Smooth muscle cell (in vitro differentiated cells): Measurements from ENCODE around the gene DLGAP4. TPM values are rescaled to one million over a fixed set of nuclear protein-coding genes. Genes with fewer than 3 reads are reported as not detected.
"Not testable (repeated sequence)": the region's sequence is repeated elsewhere in the genome, so short reads cannot be mapped to it uniquely, and the experiment has no call there.

Source experiments
- DNase-seq: peaks from one replicate; lab custom pipeline; 2025; ENCODE audit not compliant: unreplicated experiment; lab: John Stamatoyannopoulos, UW
- H2AFZ ChIP-seq: fragments of 200-600 bp; sonication (generic); 2 replicates; pipeline ENCODE4 v1.6.0; 2016; ENCODE audit warnings: antibody characterized with exemption, low read depth, mild to moderate bottlenecking
- H3F3A ChIP-seq: fragments of 200-600 bp; sonication (generic); 2 replicates; pipeline ENCODE4 v1.6.0; 2017; ENCODE audit warnings: antibody characterized with exemption, low read depth
- H3K27ac ChIP-seq: fragments of 200-600 bp; sonication (generic); 2 replicates; pipeline ENCODE4 v1.5.1; 2016; ENCODE audit warnings: low read depth, mild to moderate bottlenecking
- H3K27me3 ChIP-seq: fragments of 200-600 bp; sonication (generic); 2 replicates; pipeline ENCODE4 v1.6.1; 2016; ENCODE audit warnings: low read depth, mild to moderate bottlenecking
- H3K36me3 ChIP-seq: fragments of 200-600 bp; sonication (generic); 2 replicates; pipeline ENCODE4 v1.5.1; 2016; ENCODE audit warnings: low read depth
- H3K4me1 ChIP-seq: fragments of 200-600 bp; sonication (generic); 2 replicates; pipeline ENCODE4 v1.5.1; 2016; ENCODE audit warnings: low read depth
- H3K4me2 ChIP-seq: fragments of 200-600 bp; sonication (generic); 2 replicates; pipeline ENCODE4 v1.6.0; 2016; ENCODE audit warnings: mild to moderate bottlenecking
- H3K4me3 ChIP-seq: fragments of 200-600 bp; sonication (generic); 2 replicates; pipeline ENCODE4 v1.5.1; 2016; ENCODE audit warnings: mild to moderate bottlenecking
- H3K79me2 ChIP-seq: fragments of 200-600 bp; sonication (generic); 2 replicates; pipeline ENCODE4 v1.6.0; 2016; ENCODE audit warnings: low read depth, mild to moderate bottlenecking
- H3K9ac ChIP-seq: fragments of 200-600 bp; sonication (generic); 2 replicates; pipeline ENCODE4 v1.6.0; 2016; ENCODE audit warnings: low read depth
- H3K9me3 ChIP-seq: fragments of 200-600 bp; sonication (generic); replicated peaks from 2 replicates; pipeline ENCODE4 v1.5.1; 2016; ENCODE audit warnings: low read depth
- H4K20me1 ChIP-seq: fragments of 200-600 bp; sonication (generic); 2 replicates; pipeline ENCODE4 v1.6.0; 2016; ENCODE audit warnings: low read depth
- WGBS: methylation state at CpG from one replicate; pipeline ENCODE4 v1.1.7; 2016; ENCODE audit warnings: low lambda C conversion rate; 5-methylcytosine and 5-hydroxymethylcytosine counted together
- polyA plus RNA-seq: library from polyadenylated mRNA; unstranded; fragments of >200 nt; fragmentation: Nextera tagmentation; extraction: Ambion mirVana; gene quantifications from 2 replicates; pipeline ENCODE4 v1.2.1, GENCODE V29; 2016
- total RNA-seq: library from RNA; depleted of rRNA; stranded (reverse); fragments of >200 nt; gene quantifications from 2 replicates; pipeline ENCODE4 v1.2.3, GENCODE V29; 2014
- TF ChIP-seq, protein P1 (sequence below): fragments of 200-600 bp; sonication (generic); IDR thresholded peaks from 2 replicates; pipeline ENCODE4 v1.5.1; 2017; ENCODE audit warnings: borderline replicate concordance, mild to moderate bottlenecking, antibody characterized with exemption; ENCODE audit not compliant: insufficient read depth, poor library complexity, severe bottlenecking

Gene DLGAP4
- total and polyA plus RNA-seq, 2 experiments from 2014 or later, result 86.8 to 102 TPM

DNA sequence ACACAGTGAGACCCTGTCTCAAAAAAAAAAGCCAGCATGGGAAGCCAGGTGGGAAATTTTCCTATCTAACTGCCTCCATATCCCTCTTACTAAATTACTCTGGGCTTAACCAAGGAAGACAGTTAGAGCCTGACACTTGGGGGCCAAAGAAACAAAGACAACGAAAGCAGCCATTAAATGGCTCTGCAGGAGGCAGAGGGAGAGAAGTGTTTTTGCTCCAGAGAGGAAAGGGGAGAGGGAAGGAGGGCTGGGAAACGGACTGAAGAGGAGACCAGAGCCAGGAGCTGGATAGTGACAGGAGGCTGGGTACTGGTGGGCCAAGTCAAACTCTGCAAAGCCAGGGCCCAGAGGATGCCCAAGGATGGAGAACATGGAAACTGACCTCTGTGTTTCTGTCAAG is 256.6 kb downstream of the DLGAP4 start:
- Histone ChIP-seq H3K9ac (no peak overlapping the region), H3K9me3 (no peaks in the 10 kb centered on the region), H3K27ac (no peak overlapping the region), H3K27me3 (no peaks in the 10 kb centered on the region), H3K4me2 (no peak overlapping the region), H3K4me1 (no peaks in the 10 kb centered on the region), H3K4me3 (no peak overlapping the region), H3K36me3 (no peaks in the 10 kb centered on the region), H2AFZ (no peak overlapping the region), H4K20me1 (no peaks in the 10 kb centered on the region), H3K79me2 (no peaks in the 10 kb centered on the region), H3F3A (no peaks in the 10 kb centered on the region)
- TF ChIP-seq, protein P1, sequence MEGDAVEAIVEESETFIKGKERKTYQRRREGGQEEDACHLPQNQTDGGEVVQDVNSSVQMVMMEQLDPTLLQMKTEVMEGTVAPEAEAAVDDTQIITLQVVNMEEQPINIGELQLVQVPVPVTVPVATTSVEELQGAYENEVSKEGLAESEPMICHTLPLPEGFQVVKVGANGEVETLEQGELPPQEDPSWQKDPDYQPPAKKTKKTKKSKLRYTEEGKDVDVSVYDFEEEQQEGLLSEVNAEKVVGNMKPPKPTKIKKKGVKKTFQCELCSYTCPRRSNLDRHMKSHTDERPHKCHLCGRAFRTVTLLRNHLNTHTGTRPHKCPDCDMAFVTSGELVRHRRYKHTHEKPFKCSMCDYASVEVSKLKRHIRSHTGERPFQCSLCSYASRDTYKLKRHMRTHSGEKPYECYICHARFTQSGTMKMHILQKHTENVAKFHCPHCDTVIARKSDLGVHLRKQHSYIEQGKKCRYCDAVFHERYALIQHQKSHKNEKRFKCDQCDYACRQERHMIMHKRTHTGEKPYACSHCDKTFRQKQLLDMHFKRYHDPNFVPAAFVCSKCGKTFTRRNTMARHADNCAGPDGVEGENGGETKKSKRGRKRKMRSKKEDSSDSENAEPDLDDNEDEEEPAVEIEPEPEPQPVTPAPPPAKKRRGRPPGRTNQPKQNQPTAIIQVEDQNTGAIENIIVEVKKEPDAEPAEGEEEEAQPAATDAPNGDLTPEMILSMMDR, result no peak
- 66% methylated on average over 2 of the region's 2 CpGs for WGBS
- DNase-seq, result no peak

DNA sequence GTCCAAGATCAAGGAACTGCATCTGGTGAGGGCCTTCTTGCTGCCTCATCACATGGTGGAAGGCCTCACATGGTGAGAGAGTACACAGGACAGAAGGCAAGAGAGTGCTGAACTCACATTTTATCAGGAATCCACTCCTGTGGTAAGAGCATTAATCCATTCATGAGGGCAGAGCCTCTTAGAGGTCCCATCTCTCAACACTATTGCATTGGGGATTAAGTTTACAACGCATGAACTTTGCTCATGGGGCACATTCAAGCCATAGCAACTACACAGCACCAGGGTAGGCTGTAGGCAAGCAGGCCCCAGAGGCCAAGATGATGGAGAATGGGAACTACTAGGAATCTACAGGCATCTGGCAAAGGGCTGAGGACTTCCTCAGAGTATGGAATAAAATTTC is 257.2 kb downstream of the DLGAP4 start:
- no peak for DNase-seq
- Histone ChIP-seq H3K9me3 (no peaks in the 10 kb centered on the region), H3K79me2 (no peaks in the 10 kb centered on the region), H3K9ac (no peak overlapping the region), H3K27me3 (no peaks in the 10 kb centered on the region), H3K27ac (no peak overlapping the region), H4K20me1 (no peaks in the 10 kb centered on the region), H3K4me1 (no peaks in the 10 kb centered on the region), H3K4me3 (no peak overlapping the region), H3F3A (no peaks in the 10 kb centered on the region), H3K4me2 (no peak overlapping the region), H2AFZ (no peak overlapping the region), H3K36me3 (no peaks in the 10 kb centered on the region)
- 73% methylated on average over 1 of the region's 1 CpG for WGBS
- TF ChIP-seq, protein P1, result no peak

DNA sequence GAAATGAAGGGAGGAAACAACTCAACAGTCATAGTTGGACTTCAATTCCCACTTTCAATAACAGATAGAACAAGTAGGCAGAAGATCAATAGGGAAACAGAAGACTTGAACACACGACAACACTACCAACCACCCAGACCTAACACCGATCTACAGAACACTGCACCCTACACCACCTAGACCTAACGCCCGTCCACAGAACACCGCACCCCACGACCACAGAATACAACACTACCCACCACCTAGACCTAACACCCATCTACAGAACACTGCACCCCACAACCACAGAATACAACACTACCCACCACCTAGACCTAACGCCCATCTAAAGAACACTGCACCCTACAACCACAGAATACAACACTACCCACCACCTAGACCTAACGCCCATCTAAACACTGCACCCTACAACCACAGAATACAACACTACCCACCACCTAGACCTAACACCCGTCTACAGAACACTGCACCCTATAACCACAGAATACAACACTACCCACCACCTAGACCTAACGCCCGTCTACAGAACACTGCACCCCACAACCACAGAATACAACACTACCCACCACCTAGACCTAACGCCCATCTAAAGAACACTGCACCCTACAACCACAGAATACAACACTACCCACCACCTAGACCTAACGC is 258.1 kb downstream of the DLGAP4 start:
- H4K20me1 ChIP-seq, H3K9me3 ChIP-seq, H3K27me3 ChIP-seq, DNase-seq, H3K27ac ChIP-seq, H3K4me3 ChIP-seq, H3K79me2 ChIP-seq, H3K4me1 ChIP-seq, H3K4me2 ChIP-seq, H3K36me3 ChIP-seq, H3F3A ChIP-seq, H2AFZ ChIP-seq, H3K9ac ChIP-seq: not testable (repeated sequence)
- WGBS, result 98% methylated on average over 13 of the region's 13 CpGs

DNA sequence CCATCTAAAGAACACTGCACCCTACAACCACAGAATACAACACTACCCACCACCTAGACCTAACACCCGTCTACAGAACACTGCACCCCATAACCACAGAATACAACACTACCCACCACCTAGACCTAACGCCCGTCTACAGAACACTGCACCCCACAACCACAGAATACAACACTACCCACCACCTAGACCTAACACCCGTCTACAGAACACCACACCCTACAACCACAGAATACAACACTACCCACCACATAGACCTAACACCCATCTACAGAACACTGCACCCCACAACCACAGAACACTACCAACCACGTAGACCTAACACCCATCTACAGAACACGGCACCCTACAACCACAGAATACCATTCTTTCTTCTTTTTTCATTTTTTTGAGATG is 258.6 kb downstream of the DLGAP4 start:
- not testable (repeated sequence) for H2AFZ ChIP-seq, H3K4me1 ChIP-seq, H3K4me2 ChIP-seq, H3K9me3 ChIP-seq, H3K27ac ChIP-seq, H4K20me1 ChIP-seq, H3K9ac ChIP-seq, H3F3A ChIP-seq, H3K27me3 ChIP-seq, H3K4me3 ChIP-seq, H3K79me2 ChIP-seq, DNase-seq, H3K36me3 ChIP-seq
- 96% methylated on average over 6 of the region's 6 CpGs for WGBS

DNA sequence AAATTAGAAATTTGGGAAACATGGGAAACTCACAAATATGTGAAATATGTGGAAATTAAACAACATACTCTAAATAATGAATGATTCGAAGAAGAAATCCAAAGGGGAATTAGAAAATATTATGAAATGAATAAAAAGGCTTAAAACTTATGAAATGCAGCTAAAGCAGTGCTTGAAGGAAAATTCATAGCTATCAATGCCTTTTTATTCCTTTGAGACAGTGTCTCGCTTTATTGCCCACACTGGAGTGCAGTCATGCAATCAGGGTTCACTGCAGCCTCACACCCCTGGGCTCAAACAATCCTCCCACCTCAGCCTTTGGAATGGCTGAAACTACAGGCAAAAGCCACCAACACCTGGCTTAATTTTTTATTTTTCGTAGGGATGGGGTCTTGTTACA is 259.4 kb downstream of the DLGAP4 start:
- TF ChIP-seq, protein P1, result no peak
- no peak overlapping the region for H2AFZ ChIP-seq
- DNase-seq, result no peak
- no peaks in the 10 kb centered on the region for H4K20me1 ChIP-seq
- no peak overlapping the region for H3K27ac ChIP-seq
- peaks cover 5% of the 10 kb centered on the region for H3K4me1 ChIP-seq
- H3F3A ChIP-seq, result peaks cover 2% of the 10 kb centered on the region
- no peaks in the 10 kb centered on the region for H3K9me3 ChIP-seq
- H3K4me2 ChIP-seq, result no peak overlapping the region
- 96% methylated on average over 3 of the region's 3 CpGs for WGBS
- H3K9ac ChIP-seq, result no peak overlapping the region
- no peaks in the 10 kb centered on the region for H3K27me3 ChIP-seq
- no peaks in the 10 kb centered on the region for H3K36me3 ChIP-seq
- no peaks in the 10 kb centered on the region for H3K79me2 ChIP-seq
- no peak overlapping the region for H3K4me3 ChIP-seq
